Kidney (tissue), 14 donors: ENCODE results near the gene HEXD. TPM values are rescaled to one million over a fixed set of nuclear protein-coding genes. Genes with fewer than 3 reads are reported as not detected.

Source experiments
- DNase-seq, 5 donors: peaks; one replicate each; pipeline ENCODE4 v3.0.0-alpha.2; 2013 to 2020
- FAIRE-seq: peaks from 2 replicates; lab custom pipeline; 2012; peaks lifted over from hg19 to GRCh38; lab: Jason Lieb, UNC
- H3K27ac ChIP-seq, 2 donors: one replicate each; pipeline ENCODE4 v1.7.0; 2013; ENCODE audit warnings: low read depth in 2 of 2, low read length in 2 of 2, inconsistent platforms in 1 of 2
- H3K27me3 ChIP-seq: one replicate; pipeline ENCODE4 v1.7.1; 2013; ENCODE audit warnings: low read length, inconsistent platforms; ENCODE audit not compliant: control insufficient read depth, insufficient read depth
- H3K36me3 ChIP-seq, 3 donors: one replicate each; pipeline versions ENCODE4 v1.7.0 to v1.7.1; 2013; ENCODE audit warnings: low read length in 3 of 3, control low read depth in 1 of 3, inconsistent platforms in 1 of 3; ENCODE audit not compliant: insufficient read depth in 3 of 3, control insufficient read depth in 2 of 3
- H3K4me1 ChIP-seq, 3 donors: one replicate each; pipeline versions ENCODE4 v1.7.0 to v1.7.1; 2013; ENCODE audit warnings: low read length in 3 of 3, inconsistent platforms in 1 of 3, low read depth in 1 of 3; ENCODE audit not compliant: control insufficient read depth in 2 of 3, insufficient read depth in 2 of 3
- H3K4me3 ChIP-seq, 3 donors: one replicate each; pipeline versions ENCODE4 v1.7.0 to v1.8.1; 2013; ENCODE audit warnings: low read length in 3 of 3, control low read depth in 1 of 3, inconsistent platforms in 1 of 3
- H3K9ac ChIP-seq, 3 donors: one replicate each; pipeline versions ENCODE4 v1.7.0 to v1.7.1; 2013; ENCODE audit warnings: low read length in 3 of 3, control low read depth in 1 of 3, inconsistent platforms in 1 of 3
- H3K9me3 ChIP-seq, 3 donors: one replicate each; pipeline versions ENCODE4 v1.7.0 to v1.7.1; 2013; ENCODE audit warnings: low read length in 3 of 3, control low read depth in 1 of 3, inconsistent platforms in 1 of 3; ENCODE audit not compliant: control insufficient read depth in 2 of 3, insufficient read depth in 1 of 3
- intact Hi-C: fragments of 100-400 bp; cut with DNase I; formaldehyde crosslinking; loops from one replicate; pipeline ENCODE4 v1.11.1; 2022
- polyA plus RNA-seq: library from polyadenylated mRNA; stranded (reverse); fragments of 350-450 nt; fragmentation: Illumina TruSeq; extraction: RNeasy Lipid Tissue Mini Kit (QIAGEN cat#74804); gene quantifications from one replicate; pipeline ENCODE4 v1.2.3, GENCODE V29; 2014; ENCODE audit warnings: low read depth, low replicate concordance; ENCODE audit not compliant: insufficient read depth
- total RNA-seq: library from RNA; stranded (reverse); fragmentation: NEBNext Ultra II Directional; extraction: Animal tissue kit (Norgen Biotek cat#: 25700); gene quantifications from one replicate; pipeline ENCODE4 v1.2.1, GENCODE V29; 2021
- TF ChIP-seq, protein P1 (sequence below): IDR thresholded peaks from 3 replicates; pipeline ENCODE4 v1.5.1; 2012; ENCODE audit warnings: mild to moderate bottlenecking, moderate library complexity, borderline replicate concordance; ENCODE audit not compliant: insufficient read depth; ENCODE audit errors: extremely low read depth
- donor health status: control.
- donor health status: control.
- donor health status: control.
- donor health status: control.
- donor health status: control.
- donor health status: DM: yes; HTN: yes; CAD: no.
- donor health status: Normal renal cell carcinoma (clear cell type).

The HEXD gene
- total and polyA plus RNA-seq, 2 donors from 2014 or later, result 39.2 to 42.0 TPM

DNA sequence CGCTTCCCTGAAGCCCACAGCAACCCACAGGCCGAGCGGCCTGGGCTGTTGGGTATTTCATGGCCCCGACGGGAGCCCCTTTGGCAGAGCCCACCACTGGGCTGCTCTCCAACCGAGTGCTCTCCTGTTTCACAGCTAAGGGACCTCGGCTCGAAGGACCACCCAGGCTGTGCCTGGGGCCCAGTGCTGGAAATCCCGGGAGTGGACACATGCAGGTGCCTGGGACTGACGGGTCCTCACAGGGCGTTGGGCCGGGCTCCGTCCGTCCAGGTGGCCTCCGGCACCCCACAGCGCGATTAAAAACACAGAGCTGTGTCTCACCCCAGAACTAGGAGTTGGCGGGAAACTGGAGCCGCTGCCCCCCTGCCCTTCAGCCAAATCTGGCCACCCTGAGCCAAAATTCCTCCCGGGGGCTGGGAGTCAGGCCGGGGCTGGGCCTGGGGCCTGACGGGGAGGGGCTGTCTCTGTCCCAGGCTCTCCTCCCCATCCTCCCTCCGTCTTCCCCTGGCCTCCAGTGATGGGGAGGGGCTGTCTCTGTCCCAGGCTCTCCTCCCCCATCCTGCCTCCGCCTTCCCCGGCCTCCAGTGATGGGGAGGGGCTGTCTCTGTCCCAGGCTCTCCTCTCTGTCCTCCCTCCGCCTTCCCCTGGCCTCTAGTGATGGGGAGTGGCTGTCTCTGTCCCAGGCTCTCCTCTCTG lies 32.4 kb upstream of the HEXD start:
- intact Hi-C loops, result no loop called here
- no peaks in the 10 kb centered on the region for H3K36me3 ChIP-seq
- TF ChIP-seq, protein P1, sequence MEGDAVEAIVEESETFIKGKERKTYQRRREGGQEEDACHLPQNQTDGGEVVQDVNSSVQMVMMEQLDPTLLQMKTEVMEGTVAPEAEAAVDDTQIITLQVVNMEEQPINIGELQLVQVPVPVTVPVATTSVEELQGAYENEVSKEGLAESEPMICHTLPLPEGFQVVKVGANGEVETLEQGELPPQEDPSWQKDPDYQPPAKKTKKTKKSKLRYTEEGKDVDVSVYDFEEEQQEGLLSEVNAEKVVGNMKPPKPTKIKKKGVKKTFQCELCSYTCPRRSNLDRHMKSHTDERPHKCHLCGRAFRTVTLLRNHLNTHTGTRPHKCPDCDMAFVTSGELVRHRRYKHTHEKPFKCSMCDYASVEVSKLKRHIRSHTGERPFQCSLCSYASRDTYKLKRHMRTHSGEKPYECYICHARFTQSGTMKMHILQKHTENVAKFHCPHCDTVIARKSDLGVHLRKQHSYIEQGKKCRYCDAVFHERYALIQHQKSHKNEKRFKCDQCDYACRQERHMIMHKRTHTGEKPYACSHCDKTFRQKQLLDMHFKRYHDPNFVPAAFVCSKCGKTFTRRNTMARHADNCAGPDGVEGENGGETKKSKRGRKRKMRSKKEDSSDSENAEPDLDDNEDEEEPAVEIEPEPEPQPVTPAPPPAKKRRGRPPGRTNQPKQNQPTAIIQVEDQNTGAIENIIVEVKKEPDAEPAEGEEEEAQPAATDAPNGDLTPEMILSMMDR, result no peak
- no peaks in the 10 kb centered on the region for H3K27me3 ChIP-seq
- H3K27ac ChIP-seq, result no peak overlapping the region
- DNase-seq (peak in 3 of 5 donors; percentile 50 to 68 (median 55)), FAIRE-seq (no peak)
- H3K4me3 ChIP-seq, result no peak overlapping the region
- peaks cover 0 to 9% (median 0%) of the 10 kb centered on the region in 3 donors for H3K4me1 ChIP-seq
- H3K9ac ChIP-seq, result no peak overlapping the region
- H3K9me3 ChIP-seq, result no peaks in the 10 kb centered on the region

DNA sequence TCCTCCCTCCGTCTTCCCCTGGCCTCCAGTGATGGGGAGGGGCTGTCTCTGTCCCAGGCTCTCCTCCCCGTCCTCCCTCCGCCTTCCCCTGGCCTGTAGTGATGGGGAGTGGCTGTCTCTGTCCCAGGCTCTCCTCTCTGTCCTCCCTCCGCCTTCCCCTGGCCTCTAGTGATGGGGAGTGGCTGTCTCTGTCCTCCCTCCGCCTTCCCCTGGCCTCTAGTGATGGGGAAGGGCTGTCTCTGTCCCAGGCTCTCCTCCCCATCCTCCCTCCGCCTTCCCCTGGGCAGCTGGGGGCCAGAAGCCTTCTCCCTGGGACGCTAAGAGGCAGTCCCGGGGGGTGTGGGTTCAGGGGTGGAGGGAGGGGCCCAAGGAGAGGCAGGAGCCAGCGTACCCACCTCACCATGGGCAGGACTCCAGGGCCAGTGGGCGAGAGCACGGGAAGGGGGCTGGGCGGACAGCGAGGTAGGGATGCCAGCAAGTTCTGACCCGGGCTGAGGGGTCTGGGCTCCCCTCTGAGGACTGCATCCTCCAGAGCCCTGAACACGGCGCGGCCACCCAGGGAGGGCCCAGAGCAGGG lies 31.8 kb upstream of the HEXD start:
- intact Hi-C loops, result no loop called here
- Histone ChIP-seq H3K27ac (no peak overlapping the region), H3K27me3 (no peaks in the 10 kb centered on the region), H3K4me3 (no peak overlapping the region), H3K4me1 (peaks cover 0 to 9% (median 0%) of the 10 kb centered on the region in 3 donors), H3K36me3 (no peaks in the 10 kb centered on the region), H3K9me3 (no peaks in the 10 kb centered on the region), H3K9ac (no peak overlapping the region)
- DNase-seq (peak in 2 of 5 donors; percentile 62 to 77), FAIRE-seq (no peak)
- TF ChIP-seq, protein P1, result no peak

DNA sequence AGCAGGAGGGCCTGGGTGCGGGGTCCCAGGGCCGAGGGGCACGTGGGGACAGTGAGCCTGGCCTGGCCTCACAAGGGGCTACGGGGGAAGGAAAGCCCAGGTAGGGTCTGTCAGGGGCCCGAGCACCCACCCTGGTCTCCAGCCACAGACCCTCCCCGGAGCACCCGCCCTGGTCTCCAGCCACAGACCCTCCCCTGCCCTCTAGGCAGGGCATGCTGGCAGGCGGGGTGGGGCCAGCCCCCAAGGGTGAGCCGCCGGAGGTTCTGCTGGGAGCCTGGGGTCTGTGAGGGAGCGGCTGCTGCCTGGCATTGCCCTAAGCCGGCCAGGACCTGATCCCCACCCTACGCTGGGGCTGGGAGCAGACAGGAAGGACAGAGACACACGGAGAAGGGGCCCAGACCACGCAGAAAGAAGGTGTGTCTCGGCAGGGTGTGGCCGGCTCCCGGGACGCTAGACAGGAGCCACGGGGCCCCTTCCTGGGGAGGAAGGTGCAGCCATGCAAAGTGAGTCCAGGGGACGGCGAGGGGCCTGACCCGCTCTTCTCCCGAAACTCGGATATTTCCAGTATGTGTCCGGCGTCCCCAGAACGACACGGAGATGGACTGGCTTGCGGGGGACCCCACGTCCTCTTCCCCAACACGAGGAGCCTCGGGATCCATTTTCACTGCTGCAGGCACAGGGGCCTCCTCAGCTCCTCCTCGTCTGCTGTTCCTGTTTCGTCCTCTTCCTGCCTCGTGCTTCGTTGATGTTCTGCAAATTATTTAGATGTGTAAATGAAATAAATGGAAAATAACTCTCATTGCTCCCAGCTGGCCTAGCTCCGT lies 31.1 kb upstream of the HEXD start:
- H3K4me3 ChIP-seq, result no peak overlapping the region
- H3K27me3 ChIP-seq, result no peaks in the 10 kb centered on the region
- no peaks in the 10 kb centered on the region for H3K36me3 ChIP-seq
- intact Hi-C loops, result no loop called here
- H3K27ac ChIP-seq, result no peak overlapping the region
- no peaks in the 10 kb centered on the region for H3K9me3 ChIP-seq
- FAIRE-seq, result no peak
- TF ChIP-seq, protein P1, result no peak
- peak in 1 of 5 donors; percentile 71 for DNase-seq
- H3K4me1 ChIP-seq, result peaks cover 0 to 9% (median 0%) of the 10 kb centered on the region in 3 donors
- no peak overlapping the region for H3K9ac ChIP-seq
